H1 (cell line): Measurements from ENCODE around the gene FHL2. TPM values are rescaled to one million over a fixed set of nuclear protein-coding genes. Genes with fewer than 3 reads are reported as not detected.

Experiments
- CTCF ChIA-PET: fragments of 300-600 bp; sonication (Branson Sonifier 250); formaldehyde crosslinking; loops from one replicate; lab custom pipeline; 2021; ENCODE audit not compliant: partially characterized antibody; lab: Charles Lee
- POLR2A ChIA-PET: fragments of 300-600 bp; sonication (Branson Sonifier 250); formaldehyde crosslinking; loops from one replicate; lab custom pipeline; 2021; ENCODE audit warnings: inconsistent platforms; ENCODE audit not compliant: partially characterized antibody; lab: Charles Lee
- DNase-seq, 2 experiments: peaks; one replicate each; pipeline versions ENCODE4 v3.0.0 to v3.0.0-alpha.2; 2010 to 2022; ENCODE audit warnings: low spot score in 2 of 2, low read depth in 1 of 2, mixed read lengths in 1 of 2
- FAIRE-seq: peaks from 2 replicates; lab custom pipeline; 2011; peaks lifted over from hg19 to GRCh38; lab: Jason Lieb, UNC
- H2AFZ ChIP-seq: 2 replicates; pipeline ENCODE4 v1.8.1; 2012; ENCODE audit warnings: low read length, inconsistent platforms
- H2AK5ac ChIP-seq: 2 replicates; pipeline ENCODE4 v1.6.1; 2013; ENCODE audit warnings: low read depth, low read length
- H2BK120ac ChIP-seq: replicated peaks from 2 replicates; pipeline ENCODE3; 2013; ENCODE audit warnings: low read depth, low read length, inconsistent platforms
- H2BK12ac ChIP-seq: 2 replicates; pipeline ENCODE4 v1.6.1; 2013; ENCODE audit warnings: low read depth, low read length
- H2BK15ac ChIP-seq: 2 replicates; pipeline ENCODE4 v1.6.1; 2013; ENCODE audit warnings: low read length
- H2BK20ac ChIP-seq: 2 replicates; pipeline ENCODE4 v1.6.1; 2013; ENCODE audit warnings: low read length
- H2BK5ac ChIP-seq: 2 replicates; pipeline ENCODE4 v1.6.1; 2013; ENCODE audit warnings: low read depth, low read length
- H3K14ac ChIP-seq: 2 replicates; pipeline ENCODE4 v1.6.1; 2013; ENCODE audit warnings: inconsistent platforms; ENCODE audit not compliant: insufficient read length
- H3K18ac ChIP-seq: 2 replicates; pipeline ENCODE4 v1.6.1; 2013; ENCODE audit warnings: low read length; ENCODE audit errors: extremely low read depth
- H3K23ac ChIP-seq: 2 replicates; pipeline ENCODE4 v1.6.1; 2013; ENCODE audit warnings: inconsistent platforms; ENCODE audit not compliant: insufficient read length
- H3K23me2 ChIP-seq: 2 replicates; pipeline ENCODE4 v1.6.1; 2013; ENCODE audit warnings: low read depth, low read length
- H3K27ac ChIP-seq: 2 replicates; pipeline ENCODE4 v1.6.1; 2011; ENCODE audit warnings: low read depth, low read length, inconsistent platforms
- H3K27me3 ChIP-seq, 4 experiments: replicated peaks in 1 of 4; 1 replicate in 1 of 4; 2 replicates in 3 of 4; pipeline versions ENCODE4 v1.6.1 to v1.8.1; 2011 to 2013; ENCODE audit warnings: low read length in 3 of 4, mild to moderate bottlenecking in 3 of 4, inconsistent platforms in 2 of 4, mixed read lengths in 2 of 4, moderate library complexity in 1 of 4; ENCODE audit not compliant: control insufficient read depth in 3 of 4, insufficient read depth in 3 of 4; ENCODE audit errors: extremely low read depth in 1 of 4
- H3K36me3 ChIP-seq, 4 experiments: 2 replicates each; pipeline versions ENCODE4 v1.6.1 to v1.8.1; 2011 to 2013; ENCODE audit warnings: mild to moderate bottlenecking in 4 of 4, low read length in 3 of 4, moderate library complexity in 2 of 4, control low read depth in 1 of 4, inconsistent platforms in 1 of 4; ENCODE audit not compliant: insufficient read depth in 4 of 4, control insufficient read depth in 2 of 4
- H3K4ac ChIP-seq: replicated peaks from 2 replicates; pipeline ENCODE3; 2013; ENCODE audit warnings: low read length, low read depth, mixed read lengths, inconsistent platforms; ENCODE audit not compliant: insufficient read length
- H3K4me1 ChIP-seq, 4 experiments: replicated peaks in 1 of 4; 1 replicate in 1 of 4; 2 replicates in 3 of 4; pipeline versions ENCODE4 v1.6.1 to v1.8.1; 2011 to 2013; ENCODE audit warnings: low read length in 3 of 4, inconsistent platforms in 2 of 4, mixed read lengths in 1 of 4; ENCODE audit not compliant: insufficient read depth in 4 of 4, control insufficient read depth in 3 of 4
- H3K4me2 ChIP-seq, 2 experiments: 2 replicates each; pipeline versions ENCODE4 v1.6.1 to v1.8.1; 2011 to 2013; ENCODE audit warnings: low read depth in 2 of 2, low read length in 2 of 2, control low read depth in 1 of 2, inconsistent platforms in 1 of 2, mild to moderate bottlenecking in 1 of 2; ENCODE audit not compliant: insufficient read depth in 1 of 2
- H3K4me3 ChIP-seq, 4 experiments: fragments of 200-600, 300-600 bp in 1 of 4; sonication (generic), shearing (Covaris generic), sonication (Bioruptor Twin) in 1 of 4; 2 replicates each; pipeline versions ENCODE4 v1.5.1 to v1.8.1; 2011 to 2016; ENCODE audit warnings: low read length in 4 of 4, low read depth in 3 of 4, control low read depth in 2 of 4, inconsistent platforms in 2 of 4, mild to moderate bottlenecking in 2 of 4, mixed read lengths in 1 of 4, moderate library complexity in 1 of 4; ENCODE audit not compliant: insufficient read depth in 2 of 4; ENCODE audit errors: extremely low read depth in 1 of 4
- H3K56ac ChIP-seq: replicated peaks from 2 replicates; pipeline ENCODE3; 2013; ENCODE audit warnings: low read depth, mild to moderate bottlenecking, mixed read lengths, low read length, inconsistent platforms; ENCODE audit not compliant: insufficient read length
- H3K79me1 ChIP-seq: 2 replicates; pipeline ENCODE4 v1.6.1; 2013; ENCODE audit warnings: low read depth, low read length, control low read depth
- H3K79me2 ChIP-seq, 2 experiments: 2 replicates each; pipeline versions ENCODE4 v1.6.1 to v1.8.1; 2012 to 2013; ENCODE audit warnings: low read length in 2 of 2, mild to moderate bottlenecking in 2 of 2, inconsistent platforms in 1 of 2; ENCODE audit not compliant: insufficient read depth in 2 of 2, control insufficient read depth in 1 of 2
- H3K9ac ChIP-seq, 4 experiments: replicated peaks in 1 of 4; 1 replicate in 1 of 4; 2 replicates in 3 of 4; pipeline versions ENCODE4 v1.6.1 to v1.8.1; 2011 to 2013; ENCODE audit warnings: low read depth in 3 of 4, low read length in 3 of 4, control low read depth in 2 of 4, mild to moderate bottlenecking in 2 of 4, moderate library complexity in 2 of 4, inconsistent platforms in 1 of 4; ENCODE audit errors: extremely low read depth in 1 of 4
- H3K9me3 ChIP-seq, 2 experiments: 2 replicates each; pipeline versions ENCODE4 v1.6.1 to v1.8.1; 2012 to 2013; ENCODE audit warnings: mild to moderate bottlenecking in 2 of 2, moderate library complexity in 2 of 2, control low read depth in 1 of 2, inconsistent platforms in 1 of 2, low read depth in 1 of 2, low read length in 1 of 2, mixed read lengths in 1 of 2; ENCODE audit not compliant: insufficient read depth in 2 of 2
- H4K20me1 ChIP-seq, 2 experiments: replicated peaks in 1 of 2; 2 replicates each; pipeline versions ENCODE3 to v1.8.1; 2011 to 2013; ENCODE audit warnings: inconsistent platforms in 2 of 2, low read length in 2 of 2, mild to moderate bottlenecking in 1 of 2; ENCODE audit not compliant: insufficient read depth in 2 of 2, control insufficient read depth in 1 of 2
- H4K5ac ChIP-seq: 2 replicates; pipeline ENCODE4 v1.6.1; 2013; ENCODE audit warnings: low read length, low read depth, mixed read lengths, inconsistent platforms; ENCODE audit not compliant: insufficient read length
- H4K8ac ChIP-seq: 2 replicates; pipeline ENCODE4 v1.8.0; 2013; ENCODE audit warnings: mild to moderate bottlenecking, moderate library complexity, low read length, inconsistent platforms; ENCODE audit not compliant: insufficient read depth; ENCODE audit errors: extremely low read depth
- H4K91ac ChIP-seq: replicated peaks from 2 replicates; pipeline ENCODE3; 2013; ENCODE audit warnings: low read length, mixed read lengths, inconsistent platforms; ENCODE audit not compliant: insufficient read length
- EGR1 ChIP-seq: IDR thresholded peaks from 2 replicates; pipeline ENCODE4 v1.6.1; 2011; ENCODE audit warnings: low read depth, low read length, borderline replicate concordance
- MAFK ChIP-seq: IDR thresholded peaks from 2 replicates; pipeline ENCODE4 v1.6.1; 2012; ENCODE audit warnings: low read depth, mild to moderate bottlenecking, improper control_type of control experiment, low read length
- POLR2A ChIP-seq, 2 experiments: IDR thresholded peaks; 1 replicate in 1 of 2; 2 replicates in 1 of 2; pipeline ENCODE4 v1.6.1; 2011; ENCODE audit warnings: low read depth in 2 of 2, low read length in 2 of 2, mild to moderate bottlenecking in 2 of 2; ENCODE audit errors: control extremely low read depth in 1 of 2
- RAD21 ChIP-seq, 2 experiments: IDR thresholded peaks in 1 of 2; conservative IDR thresholded peaks in 1 of 2; 2 replicates each; pipeline ENCODE4 v1.6.1; 2011; ENCODE audit warnings: low read depth in 2 of 2, low read length in 2 of 2, improper control_type of control experiment in 1 of 2, inconsistent platforms in 1 of 2, mild to moderate bottlenecking in 1 of 2, moderate library complexity in 1 of 2
- SAP30 ChIP-seq: fragments of 300-600 bp; sonication (generic); IDR thresholded peaks from 2 replicates; pipeline ENCODE4 v1.7.1; 2012; ENCODE audit warnings: low read length, moderate library complexity, mild to moderate bottlenecking, inconsistent platforms; ENCODE audit not compliant: insufficient read depth, insufficient replicate concordance
- SIN3A ChIP-seq, 2 experiments: IDR thresholded peaks in 1 of 2; conservative IDR thresholded peaks in 1 of 2; 2 replicates each; pipeline ENCODE4 v1.6.1; 2011 to 2012; ENCODE audit warnings: low read length in 2 of 2, improper control_type of control experiment in 1 of 2, low read depth in 1 of 2, mild to moderate bottlenecking in 1 of 2
- SP1 ChIP-seq: IDR thresholded peaks from 2 replicates; pipeline ENCODE4 v1.6.1; 2011; ENCODE audit warnings: low read depth, low read length
- TCF12 ChIP-seq: IDR thresholded peaks from 2 replicates; pipeline ENCODE4 v1.6.1; 2011; ENCODE audit warnings: low read depth, mild to moderate bottlenecking, low read length
- WGBS, 2 experiments: shearing (Covaris generic) in 1 of 2; methylation state at CpG; one replicate each; pipeline versions ENCODE4 v1.1.6 to v1.1.7; 2013 to 2015; ENCODE audit warnings: low lambda C conversion rate in 2 of 2, mixed read lengths in 2 of 2, inconsistent platforms in 1 of 2, low coverage in 1 of 2, missing lambda C conversion rate in 1 of 2; ENCODE audit not compliant: insufficient replicate concordance in 2 of 2, insufficient coverage in 1 of 2, insufficient read length in 1 of 2; ENCODE audit errors: extremely low coverage in 1 of 2, missing lambda C conversion rate in 1 of 2; 5-methylcytosine and 5-hydroxymethylcytosine counted together
- polyA plus RNA-seq, 7 experiments: library from polyadenylated mRNA; depleted of rRNA in 3 of 7; stranded (reverse) in 5 of 7; unstranded in 2 of 7; fragments of >200 nt in 5 of 7; fragments of 200-250 nt in 2 of 7; gene quantifications; 1 replicate in 5 of 7; 2 replicates in 1 of 7; 4 replicates in 1 of 7; pipeline versions ENCODE4 v1.2.1 to v1.2.3, GENCODE V29; 2011 to 2013; ENCODE audit warnings: missing spikeins in 2 of 7, mixed read lengths in 2 of 7
- total RNA-seq: library from RNA; stranded (reverse); fragmentation: NEBNext Ultra II Directional; extraction: Animal tissue kit (Norgen Biotek cat#: 25700); gene quantifications from 2 replicates; pipeline ENCODE4 v1.2.1, GENCODE V29; 2021
- TF ChIP-seq, protein P1 (sequence below), 3 experiments: IDR thresholded peaks; 1 replicate in 2 of 3; 2 replicates in 1 of 3; pipeline versions ENCODE4 v1.5.1 to v1.6.1; 2011; ENCODE audit warnings: low read length in 3 of 3, mild to moderate bottlenecking in 3 of 3, inconsistent platforms in 2 of 3, low read depth in 1 of 3, moderate library complexity in 1 of 3; ENCODE audit not compliant: insufficient read depth in 1 of 3; ENCODE audit errors: control extremely low read depth in 1 of 3
- TF ChIP-seq, protein P2 (sequence below): IDR thresholded peaks from 2 replicates; pipeline ENCODE4 v1.6.1; 2012; ENCODE audit warnings: inconsistent platforms

Gene FHL2
- total and polyA plus RNA-seq, 2 of the 8 experiments (the other 6 are each of a cell fraction or from before 2014, with no cell fraction given), result 33.2 to 64.3 TPM

DNA sequence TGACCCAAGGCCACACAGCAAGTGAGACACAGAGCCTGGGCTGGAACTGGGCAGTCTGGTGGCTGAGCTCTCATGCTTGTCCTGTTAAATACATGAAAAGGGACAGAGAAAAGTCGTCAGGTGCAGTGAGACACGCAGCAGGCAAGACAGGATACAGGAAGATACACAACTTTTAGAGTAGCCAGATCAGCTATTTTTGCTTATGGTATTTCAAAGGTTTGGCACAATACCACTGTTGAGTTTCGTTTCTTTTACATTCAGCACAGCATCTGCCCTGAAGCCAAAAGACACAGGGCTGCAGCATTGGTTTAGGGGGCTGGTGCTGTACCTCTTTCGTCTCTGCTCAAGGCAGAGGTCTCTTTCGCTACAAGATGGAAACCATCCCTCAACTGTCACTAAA, 14.0 kb downstream of the FHL2 start:
- Histone ChIP-seq H2AFZ (no peak overlapping the region), H2AK5ac (no peak overlapping the region), H3K4me3 (no peak overlapping the region), H3K79me1 (no peaks in the 10 kb centered on the region), H3K27me3 (no peaks in the 10 kb centered on the region), H3K23me2 (no peaks in the 10 kb centered on the region), H2BK120ac (no peak overlapping the region), H4K8ac (no peak overlapping the region), H2BK15ac (no peak overlapping the region), H3K14ac (no peak overlapping the region), H3K4ac (no peak overlapping the region), H4K91ac (no peak overlapping the region), H3K36me3 (peaks cover 14 to 30% (median 25%) of the 10 kb centered on the region in 4 experiments), H2BK20ac (no peak overlapping the region), H3K9ac (no peak overlapping the region), H4K20me1 (no peaks in the 10 kb centered on the region), H2BK12ac (no peak overlapping the region), H3K4me1 (no peaks in the 10 kb centered on the region), H3K9me3 (no peaks in the 10 kb centered on the region), H3K56ac (no peak overlapping the region), H4K5ac (no peak overlapping the region), H3K23ac (no peak overlapping the region), H3K18ac (no peak overlapping the region), H3K79me2 (peaks cover 0 to 11% of the 10 kb centered on the region in 2 experiments; a peak in 2 of 4 replicates), H3K27ac (no peak overlapping the region), H3K4me2 (no peak overlapping the region), H2BK5ac (no peak overlapping the region)
- FAIRE-seq (no peak), DNase-seq (no peak)
- POLR2A ChIA-PET, result interaction anchor here (1.0 to 1.2 kb wide), 3 partner anchors 9 to 14 kb away, joined by 3 to 4 read pairs (median 4); partner anchors contain the start of gene FHL2
- CTCF ChIA-PET, result interaction anchor here (0.8 to 2.4 kb wide), 3 partner anchors 8 to 136 kb away, joined by 3 to 8 read pairs (median 5); no protein-coding TSS in a partner anchor
- WGBS, 2 experiments, result 85% methylated on average over 5 of the region's 5 CpGs; no CpG with 5 or more reads in 1 of the 2 experiments
- TF ChIP-seq SAP30 (no peak), SIN3A (conservative IDR thresholded peaks at IDR 0.05 in 1 of 2, IDR thresholded peaks at IDR 0.05 in 1 of 2; ENCODE audit: low read depth in 1 of 2, low read length in 2 of 2) (no peak), RAD21 (IDR thresholded peaks at IDR 0.05 in 1 of 2, conservative IDR thresholded peaks at IDR 0.05 in 1 of 2; ENCODE audit: low read depth in 2 of 2, low read length in 2 of 2) (no peak), SP1 (no peak), POLR2A (IDR thresholded peaks at IDR 0.05; ENCODE audit: control extremely low read depth in 1 of 2, low read depth in 2 of 2, low read length in 2 of 2) (no peak), TCF12 (no peak), EGR1 (no peak), MAFK (no peak)
- TF ChIP-seq, protein P1, sequence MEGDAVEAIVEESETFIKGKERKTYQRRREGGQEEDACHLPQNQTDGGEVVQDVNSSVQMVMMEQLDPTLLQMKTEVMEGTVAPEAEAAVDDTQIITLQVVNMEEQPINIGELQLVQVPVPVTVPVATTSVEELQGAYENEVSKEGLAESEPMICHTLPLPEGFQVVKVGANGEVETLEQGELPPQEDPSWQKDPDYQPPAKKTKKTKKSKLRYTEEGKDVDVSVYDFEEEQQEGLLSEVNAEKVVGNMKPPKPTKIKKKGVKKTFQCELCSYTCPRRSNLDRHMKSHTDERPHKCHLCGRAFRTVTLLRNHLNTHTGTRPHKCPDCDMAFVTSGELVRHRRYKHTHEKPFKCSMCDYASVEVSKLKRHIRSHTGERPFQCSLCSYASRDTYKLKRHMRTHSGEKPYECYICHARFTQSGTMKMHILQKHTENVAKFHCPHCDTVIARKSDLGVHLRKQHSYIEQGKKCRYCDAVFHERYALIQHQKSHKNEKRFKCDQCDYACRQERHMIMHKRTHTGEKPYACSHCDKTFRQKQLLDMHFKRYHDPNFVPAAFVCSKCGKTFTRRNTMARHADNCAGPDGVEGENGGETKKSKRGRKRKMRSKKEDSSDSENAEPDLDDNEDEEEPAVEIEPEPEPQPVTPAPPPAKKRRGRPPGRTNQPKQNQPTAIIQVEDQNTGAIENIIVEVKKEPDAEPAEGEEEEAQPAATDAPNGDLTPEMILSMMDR (IDR thresholded peaks at IDR 0.05; ENCODE audit: control extremely low read depth in 1 of 3, insufficient read depth in 1 of 3, low read depth in 1 of 3, low read length in 3 of 3), result no peak
- TF ChIP-seq, protein P2, sequence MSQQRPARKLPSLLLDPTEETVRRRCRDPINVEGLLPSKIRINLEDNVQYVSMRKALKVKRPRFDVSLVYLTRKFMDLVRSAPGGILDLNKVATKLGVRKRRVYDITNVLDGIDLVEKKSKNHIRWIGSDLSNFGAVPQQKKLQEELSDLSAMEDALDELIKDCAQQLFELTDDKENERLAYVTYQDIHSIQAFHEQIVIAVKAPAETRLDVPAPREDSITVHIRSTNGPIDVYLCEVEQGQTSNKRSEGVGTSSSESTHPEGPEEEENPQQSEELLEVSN, result no peak
